ENCODE measurements around the gene CHD2.

Gene CHD2

GRCh38 chr15:92930776-92931175 lies 30.7 kb downstream of the CHD2 start:
- Histone ChIP-seq H3K27ac (no peak overlapping the region), H4K20me1 (ENCODE audit: insufficient read depth) (no peaks in the 10 kb centered on the region), H3K9ac (no peak overlapping the region), H3K4me3 (IDR thresholded peaks at IDR 0.05; ENCODE audit: insufficient read depth, low read depth, low read length) (no peak overlapping the region), H3K79me2 (ENCODE audit: insufficient read depth, low read depth) (peaks cover 51% of the 10 kb centered on the region; the same call in 1 of the 2 replicates), H3K4me1 (ENCODE audit: low read depth, poor library complexity, severe bottlenecking) (peaks cover 52% of the 10 kb centered on the region), H3K36me3 (ENCODE audit: insufficient read depth) (peaks cover 11% of the 10 kb centered on the region; the same call in 1 of the 2 replicates), H3K27me3 (ENCODE audit: insufficient read depth, low read depth) (no peaks in the 10 kb centered on the region), H3K4me2 (no peak overlapping the region), H2AFZ (ENCODE audit: low read depth) (no peak overlapping the region)
- TF ChIP-seq CTCF (conservative IDR thresholded peaks at IDR 0.05; ENCODE audit: low read depth, low read length): no peak

GRCh38 chr15:92932946-92933649 lies 33.0 kb downstream of the CHD2 start:
- Histone ChIP-seq H3K36me3 (ENCODE audit: insufficient read depth) (peaks cover 15% of the 10 kb centered on the region; the same call in 1 of the 2 replicates), H3K4me3 (IDR thresholded peaks at IDR 0.05; ENCODE audit: insufficient read depth, low read depth, low read length) (no peak overlapping the region), H3K9ac (no peak overlapping the region), H3K27ac (no peak overlapping the region), H2AFZ (ENCODE audit: low read depth) (no peak overlapping the region), H3K79me2 (ENCODE audit: insufficient read depth, low read depth) (peaks cover 30% of the 10 kb centered on the region; the same call in 1 of the 2 replicates), H3K4me2 (no peak overlapping the region), H3K27me3 (ENCODE audit: insufficient read depth, low read depth) (no peaks in the 10 kb centered on the region), H3K4me1 (ENCODE audit: low read depth, poor library complexity, severe bottlenecking) (peaks cover 43% of the 10 kb centered on the region), H4K20me1 (ENCODE audit: insufficient read depth) (no peaks in the 10 kb centered on the region)
- no peak for TF ChIP-seq CTCF (conservative IDR thresholded peaks at IDR 0.05; ENCODE audit: low read depth, low read length)

GRCh38 chr15:92933831-92934230 lies 33.7 kb downstream of the CHD2 start:
- H4K20me1 ChIP-seq (ENCODE audit: insufficient read depth): no peaks in the 10 kb centered on the region
- H3K79me2 ChIP-seq (ENCODE audit: insufficient read depth, low read depth): peaks cover 25% of the 10 kb centered on the region; the same call in 1 of the 2 replicates
- no peak overlapping the region for H3K4me3 ChIP-seq (IDR thresholded peaks at IDR 0.05; ENCODE audit: insufficient read depth, low read depth, low read length)
- no peak overlapping the region for H3K9ac ChIP-seq
- H3K36me3 ChIP-seq (ENCODE audit: insufficient read depth): peaks cover 12% of the 10 kb centered on the region; the same call in 1 of the 2 replicates
- H3K27me3 ChIP-seq (ENCODE audit: insufficient read depth, low read depth): no peaks in the 10 kb centered on the region
- no peak overlapping the region for H3K4me2 ChIP-seq
- no peak overlapping the region for H2AFZ ChIP-seq (ENCODE audit: low read depth)
- no peak overlapping the region for H3K27ac ChIP-seq
- H3K4me1 ChIP-seq (ENCODE audit: low read depth, poor library complexity, severe bottlenecking): peaks cover 35% of the 10 kb centered on the region
- no peak for TF ChIP-seq CTCF (conservative IDR thresholded peaks at IDR 0.05; ENCODE audit: low read depth, low read length)

- H3K27ac ChIP-seq: no peak overlapping the region
- peaks cover 34% of the 10 kb centered on the region for H3K4me1 ChIP-seq (ENCODE audit: low read depth, poor library complexity, severe bottlenecking)
- no peak overlapping the region for H3K9ac ChIP-seq
- peaks cover 25% of the 10 kb centered on the region; the same call in 1 of the 2 replicates for H3K79me2 ChIP-seq (ENCODE audit: insufficient read depth, low read depth)
- H4K20me1 ChIP-seq (ENCODE audit: insufficient read depth): no peaks in the 10 kb centered on the region
- peaks cover 16% of the 10 kb centered on the region; the same call in 1 of the 2 replicates for H3K36me3 ChIP-seq (ENCODE audit: insufficient read depth)
- H2AFZ ChIP-seq (ENCODE audit: low read depth): no peak overlapping the region
- H3K4me3 ChIP-seq (IDR thresholded peaks at IDR 0.05; ENCODE audit: insufficient read depth, low read depth, low read length): no peak overlapping the region
- no peak overlapping the region for H3K4me2 ChIP-seq
- TF ChIP-seq CTCF (conservative IDR thresholded peaks at IDR 0.05; ENCODE audit: low read depth, low read length): no peak
- no peaks in the 10 kb centered on the region for H3K27me3 ChIP-seq (ENCODE audit: insufficient read depth, low read depth)
Measured at GRCh38 chr15:92934716-92935115, 34.6 kb downstream of the CHD2 start.
